Effector memory CD4-positive, alpha-beta T cell (primary cell): ENCODE results near the gene SORCS2.
"Not testable (repeated sequence)": the region's sequence is repeated elsewhere in the genome, so short reads cannot be mapped to it uniquely, and the experiment has no call there.

Experiments
- DNase-seq, 3 donors: peaks; one replicate each; pipeline ENCODE4 v3.0.0-alpha.2; 2020
- H3K27ac ChIP-seq: 2 replicates; pipeline ENCODE4 v1.7.0; 2013; ENCODE audit warnings: mild to moderate bottlenecking, low read length, moderate library complexity; ENCODE audit not compliant: insufficient read depth, poor library complexity, severe bottlenecking
- H3K27me3 ChIP-seq: replicated peaks from 2 replicates; pipeline ENCODE4 v1.7.0; 2013; ENCODE audit warnings: mild to moderate bottlenecking, low read length; ENCODE audit not compliant: insufficient read depth, control insufficient read depth, poor library complexity, severe bottlenecking
- H3K36me3 ChIP-seq: 2 replicates; pipeline ENCODE4 v1.7.0; 2013; ENCODE audit warnings: mild to moderate bottlenecking, low read length, moderate library complexity; ENCODE audit not compliant: control insufficient read depth, insufficient read depth
- H3K4me1 ChIP-seq: 2 replicates; pipeline ENCODE4 v1.7.0; 2013; ENCODE audit warnings: low read length, mild to moderate bottlenecking; ENCODE audit not compliant: control insufficient read depth, insufficient read depth, poor library complexity, severe bottlenecking
- H3K4me3 ChIP-seq: 2 replicates; pipeline ENCODE4 v1.7.0; 2013; ENCODE audit warnings: low read length, low read depth, mild to moderate bottlenecking; ENCODE audit not compliant: insufficient read depth, poor library complexity, severe bottlenecking
- H3K9me3 ChIP-seq: 2 replicates; pipeline ENCODE4 v1.7.0; 2013; ENCODE audit warnings: mild to moderate bottlenecking, low read length, moderate library complexity; ENCODE audit not compliant: control insufficient read depth

Gene SORCS2

DNA sequence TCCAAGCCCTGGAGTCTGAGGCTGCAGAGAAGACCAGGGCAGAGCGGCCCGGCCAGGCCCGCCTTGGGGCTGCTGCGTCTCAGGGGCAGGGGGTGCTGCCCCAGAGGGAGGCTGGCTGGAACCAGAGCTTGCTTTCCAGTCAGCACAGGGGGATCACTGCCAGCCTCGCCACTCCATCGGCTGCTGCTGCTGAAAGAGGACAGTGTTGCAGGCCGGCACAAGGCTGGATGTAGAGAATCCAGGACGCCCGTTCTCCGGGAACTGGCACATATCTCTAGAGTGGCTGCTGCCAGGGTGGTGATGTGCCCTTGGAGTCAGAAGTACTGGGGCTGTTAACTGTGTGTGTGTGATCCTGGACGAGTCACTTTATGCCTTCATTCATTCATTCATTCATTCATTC, 31.9 kb upstream of the SORCS2 start:
- Histone ChIP-seq H3K9me3 (no peaks in the 10 kb centered on the region), H3K27me3 (no peaks in the 10 kb centered on the region), H3K4me3 (no peak overlapping the region), H3K27ac (no peak overlapping the region), H3K36me3 (no peaks in the 10 kb centered on the region), H3K4me1 (no peaks in the 10 kb centered on the region)
- DNase-seq = no peak

DNA sequence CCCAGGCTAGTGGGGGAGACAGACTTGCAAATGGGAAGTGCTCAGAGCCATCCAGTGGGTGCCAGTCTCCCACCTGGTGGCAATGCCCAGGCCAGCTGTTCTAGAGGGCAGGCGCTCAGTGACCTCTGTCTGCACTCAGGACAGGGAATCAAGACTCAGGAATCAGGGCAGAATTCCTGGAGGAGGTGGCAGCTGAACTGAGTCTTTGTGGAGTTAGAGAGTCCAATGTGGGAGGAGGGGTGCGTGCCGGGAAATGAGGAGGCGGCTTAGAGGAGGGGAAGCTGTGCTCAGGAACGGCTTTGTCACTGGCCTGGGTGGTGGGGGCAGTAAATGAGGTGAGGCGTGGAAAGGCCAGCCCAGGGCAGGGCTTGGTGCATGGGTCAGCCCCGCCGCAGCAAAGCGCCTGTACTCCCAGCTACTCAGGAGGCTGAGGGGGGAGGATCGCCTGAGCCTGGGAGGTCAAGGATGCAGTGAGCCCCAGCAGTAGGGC, 31.3 kb upstream of the SORCS2 start:
- H3K9me3 ChIP-seq = no peaks in the 10 kb centered on the region
- no peaks in the 10 kb centered on the region for H3K36me3 ChIP-seq
- no peak overlapping the region for H3K4me3 ChIP-seq
- H3K27me3 ChIP-seq = no peaks in the 10 kb centered on the region
- H3K27ac ChIP-seq = no peak overlapping the region
- DNase-seq = no peak
- H3K4me1 ChIP-seq = no peaks in the 10 kb centered on the region

DNA sequence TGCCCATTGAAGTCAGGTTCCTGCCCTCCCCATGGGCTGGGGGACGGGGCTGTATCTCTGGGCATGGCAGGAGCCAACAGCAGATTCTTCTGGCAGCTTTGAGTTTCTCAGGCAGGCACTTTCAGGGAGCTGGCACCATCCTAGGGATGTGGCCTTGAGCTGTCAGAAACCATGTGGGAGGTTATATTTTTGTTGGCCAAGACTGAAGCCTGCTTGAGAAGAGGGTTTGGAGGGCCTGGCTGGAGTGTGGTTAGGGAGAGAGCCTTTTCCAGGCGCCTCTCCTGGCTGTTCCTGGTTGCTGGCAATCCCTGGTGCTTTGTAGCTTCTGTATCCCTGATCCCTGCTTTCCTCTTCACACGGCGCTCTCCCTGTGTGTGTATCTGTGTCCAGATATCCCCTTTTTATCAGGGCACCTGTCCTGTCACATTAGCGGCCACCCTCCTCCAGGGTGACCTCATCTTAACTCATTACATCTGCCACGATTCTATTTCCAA, 30.6 kb upstream of the SORCS2 start:
- Histone ChIP-seq H3K4me1 (no peaks in the 10 kb centered on the region), H3K36me3 (no peaks in the 10 kb centered on the region), H3K27me3 (no peaks in the 10 kb centered on the region), H3K27ac (no peak overlapping the region), H3K9me3 (no peaks in the 10 kb centered on the region), H3K4me3 (no peak overlapping the region)
- no peak for DNase-seq

DNA sequence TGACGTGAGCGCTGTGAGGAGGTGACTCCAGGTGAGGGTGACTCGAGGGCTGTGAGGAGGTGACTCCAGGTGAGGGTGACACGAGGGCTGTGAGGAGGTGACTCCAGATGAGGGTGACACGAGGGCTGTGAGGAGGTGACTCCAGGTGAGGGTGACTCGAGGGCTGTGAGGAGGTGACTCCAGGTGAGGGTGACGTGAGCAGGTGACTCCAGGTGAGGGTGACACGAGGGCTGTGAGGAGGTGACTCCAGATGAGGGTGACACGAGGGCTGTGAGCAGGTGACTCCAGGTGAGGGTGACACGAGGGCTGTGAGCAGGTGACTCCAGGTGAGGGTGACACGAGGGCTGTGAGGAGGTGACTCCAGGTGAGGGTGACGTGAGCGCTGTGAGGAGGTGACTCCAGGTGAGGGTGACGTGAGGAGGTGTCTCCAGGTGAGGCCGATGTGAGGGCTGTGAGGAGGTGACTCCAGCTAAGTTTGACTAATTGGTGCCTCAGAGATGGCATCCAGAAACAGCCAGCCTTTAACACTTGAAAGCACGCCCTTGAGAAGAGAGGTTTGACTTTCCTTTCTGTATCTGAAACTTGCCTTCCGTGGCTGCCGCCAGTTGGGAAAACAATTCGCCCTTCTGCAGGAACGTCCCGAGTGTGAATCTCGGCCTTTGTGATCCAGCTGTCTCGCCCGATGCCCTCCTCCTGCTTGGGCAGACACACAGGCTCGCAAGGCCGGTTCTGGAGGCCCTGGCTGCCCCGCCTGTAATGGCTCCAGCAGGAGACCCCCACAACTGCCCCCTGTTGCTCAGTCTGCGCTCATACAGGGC, 27.1 kb upstream of the SORCS2 start:
- not testable (repeated sequence) for H3K4me3 ChIP-seq, H3K36me3 ChIP-seq, DNase-seq, H3K27me3 ChIP-seq, H3K9me3 ChIP-seq, H3K4me1 ChIP-seq, H3K27ac ChIP-seq

DNA sequence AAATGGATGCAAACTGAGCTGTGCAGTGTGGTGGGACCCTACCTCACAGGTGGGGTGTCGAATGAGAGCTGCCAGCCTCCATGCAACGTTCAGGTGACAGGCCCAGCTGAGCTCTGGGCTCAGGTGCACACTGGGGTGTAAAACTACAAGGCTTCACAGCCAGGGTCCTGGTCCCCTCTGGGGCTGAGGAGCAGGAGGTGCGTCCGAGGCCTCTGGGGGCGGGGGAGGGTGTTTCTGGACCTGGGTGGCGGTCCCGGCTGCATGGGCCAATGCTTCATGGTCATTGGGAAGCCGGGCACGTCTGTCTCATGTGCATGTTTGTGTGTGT, 26.5 kb upstream of the SORCS2 start:
- no peaks in the 10 kb centered on the region for H3K36me3 ChIP-seq
- H3K4me1 ChIP-seq = no peaks in the 10 kb centered on the region
- no peaks in the 10 kb centered on the region for H3K9me3 ChIP-seq
- DNase-seq = no peak
- H3K4me3 ChIP-seq = no peak overlapping the region
- no peak overlapping the region for H3K27ac ChIP-seq
- H3K27me3 ChIP-seq = no peaks in the 10 kb centered on the region

DNA sequence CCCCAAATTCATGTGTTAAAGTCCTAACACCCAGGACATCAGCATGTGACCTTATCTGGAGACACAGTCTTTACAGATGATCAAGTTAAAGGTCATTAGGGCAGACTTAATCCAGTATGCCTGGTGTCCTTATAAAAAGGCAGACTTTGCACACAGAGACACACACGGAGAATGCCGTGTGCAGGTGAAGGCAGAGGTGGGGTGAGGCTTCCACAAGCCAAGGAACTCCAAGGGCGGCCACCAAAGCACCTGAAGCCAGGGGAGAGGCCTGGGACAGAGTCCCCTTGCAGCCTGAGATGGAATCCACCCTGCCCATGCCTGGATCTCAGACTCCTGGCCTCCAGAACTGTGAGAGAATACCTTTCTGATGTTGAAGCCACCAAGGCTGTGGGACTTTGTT, 26.1 kb upstream of the SORCS2 start:
- no peak for DNase-seq
- Histone ChIP-seq H3K27me3 (no peaks in the 10 kb centered on the region), H3K4me3 (no peak overlapping the region), H3K36me3 (no peaks in the 10 kb centered on the region), H3K9me3 (no peaks in the 10 kb centered on the region), H3K27ac (no peak overlapping the region), H3K4me1 (no peaks in the 10 kb centered on the region)

DNA sequence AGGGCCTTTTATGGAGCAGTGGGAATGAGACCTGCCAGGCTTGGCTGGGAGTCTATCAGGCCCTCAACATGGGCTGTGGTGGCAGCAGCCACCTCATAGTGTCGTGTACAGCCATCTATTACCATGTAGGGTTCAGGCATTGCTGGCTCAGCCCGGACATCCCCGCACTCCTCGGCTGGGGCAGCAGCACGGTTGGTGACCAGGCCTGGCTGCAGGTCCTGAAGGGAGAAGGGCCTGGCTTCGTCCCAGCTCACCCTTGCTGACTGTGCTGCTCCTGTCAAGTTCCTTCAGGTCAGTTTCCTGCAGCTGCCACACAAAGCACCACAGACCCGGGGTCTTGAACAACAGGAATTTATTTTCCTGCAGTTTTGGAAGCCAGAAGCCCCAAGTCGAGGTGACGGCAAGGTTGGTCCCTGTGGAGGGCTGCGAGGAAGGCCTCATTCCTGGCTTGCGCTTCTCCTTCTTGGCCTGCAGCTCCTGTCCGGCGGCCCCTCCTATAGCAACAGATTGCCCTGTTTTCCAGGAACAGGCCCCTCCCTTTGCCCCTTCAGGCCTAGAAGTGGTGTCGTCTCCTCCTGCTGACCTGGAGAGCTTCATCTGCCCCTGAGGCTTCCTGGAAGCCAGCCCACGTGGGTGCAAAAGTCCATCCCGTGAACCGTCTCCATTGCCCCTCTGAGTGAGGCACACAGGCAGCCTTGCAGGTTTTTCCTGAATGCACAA, 25.2 kb upstream of the SORCS2 start:
- no peaks in the 10 kb centered on the region for H3K4me1 ChIP-seq
- H3K9me3 ChIP-seq = no peaks in the 10 kb centered on the region
- no peaks in the 10 kb centered on the region for H3K27me3 ChIP-seq
- no peaks in the 10 kb centered on the region for H3K36me3 ChIP-seq
- H3K27ac ChIP-seq = no peak overlapping the region
- no peak overlapping the region for H3K4me3 ChIP-seq
- DNase-seq = no peak

DNA sequence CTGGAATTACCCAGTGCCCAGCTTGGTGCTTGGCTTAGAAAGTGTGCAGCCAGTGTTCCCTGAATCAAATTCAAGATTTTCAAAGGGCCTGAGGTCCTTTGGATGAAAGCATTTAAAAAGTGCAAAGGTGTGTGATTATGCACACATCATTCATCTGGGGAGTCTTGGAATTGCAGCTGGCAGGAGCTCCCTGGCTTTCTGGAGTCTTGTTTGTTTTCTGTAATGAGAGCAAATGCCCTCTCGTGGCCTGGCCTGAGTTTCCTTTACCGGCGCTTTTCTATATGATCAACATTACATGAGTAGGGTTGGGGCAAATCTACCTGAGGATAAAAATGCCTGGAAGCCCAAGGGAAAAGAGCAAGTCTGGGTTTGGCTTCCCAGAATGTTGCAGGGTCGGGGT, 24.6 kb upstream of the SORCS2 start:
- Histone ChIP-seq H3K27ac (no peak overlapping the region), H3K27me3 (no peaks in the 10 kb centered on the region), H3K9me3 (no peaks in the 10 kb centered on the region), H3K36me3 (no peaks in the 10 kb centered on the region), H3K4me1 (no peaks in the 10 kb centered on the region), H3K4me3 (no peak overlapping the region)
- no peak for DNase-seq

DNA sequence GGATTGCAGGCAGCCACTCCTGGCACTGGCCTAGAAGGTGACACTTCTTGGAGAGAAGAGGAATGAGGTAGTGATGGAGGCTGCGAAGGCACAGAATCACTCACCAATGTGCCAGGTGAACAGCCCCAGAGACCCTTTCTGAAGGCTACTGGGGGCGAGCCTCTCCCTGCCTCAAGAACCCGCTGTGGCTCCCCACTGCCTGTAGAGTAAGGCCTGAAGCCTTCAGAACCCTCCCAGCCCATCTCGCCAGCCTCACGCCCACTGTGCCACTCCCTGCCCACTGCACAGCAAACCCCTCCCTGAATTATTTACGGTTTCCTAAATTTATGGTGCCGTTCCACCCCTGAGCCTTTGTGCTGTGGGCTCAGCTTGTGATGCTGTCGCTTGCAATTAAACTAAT, 24.2 kb upstream of the SORCS2 start:
- Histone ChIP-seq H3K27me3 (no peaks in the 10 kb centered on the region), H3K36me3 (no peaks in the 10 kb centered on the region), H3K4me1 (no peaks in the 10 kb centered on the region), H3K4me3 (no peak overlapping the region), H3K27ac (no peak overlapping the region), H3K9me3 (no peaks in the 10 kb centered on the region)
- DNase-seq = no peak

DNA sequence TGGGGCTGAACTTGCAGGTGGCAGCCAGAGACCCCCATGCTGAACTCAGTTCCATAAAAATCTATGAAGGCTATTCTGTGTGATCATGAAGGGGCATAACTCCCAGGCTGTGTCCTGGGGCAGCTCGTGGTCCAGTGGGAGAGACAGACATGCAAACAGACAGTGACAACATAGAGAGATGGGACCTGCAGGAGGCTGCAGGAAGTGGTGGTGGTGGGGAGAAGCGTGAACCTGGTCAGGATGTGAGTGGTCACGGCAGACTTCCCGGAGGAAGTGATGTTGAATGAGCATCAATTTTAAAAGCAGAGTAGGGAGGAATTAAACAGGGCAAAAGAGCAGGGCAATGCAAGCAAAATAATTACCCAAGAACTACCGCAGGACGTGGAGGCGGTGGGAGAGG, 23.2 kb upstream of the SORCS2 start:
- no peak for DNase-seq

More for the DNA sequence above, 23.2 kb upstream of the SORCS2 start:
- no peaks in the 10 kb centered on the region for H3K27me3 ChIP-seq
- no peaks in the 10 kb centered on the region for H3K4me1 ChIP-seq
- no peaks in the 10 kb centered on the region for H3K36me3 ChIP-seq
- H3K27ac ChIP-seq = no peak overlapping the region
- H3K9me3 ChIP-seq = no peaks in the 10 kb centered on the region
- H3K4me3 ChIP-seq = no peak overlapping the region
